HepG2 (cell line): ENCODE data around the gene LARP1. TPM values are rescaled to one million over a fixed set of nuclear protein-coding genes. Genes with fewer than 3 reads are reported as not detected.

Experiments
- ATAC-seq: fragments of 200-7000 bp; cut with Tn5 transposase; 3 replicates; pipeline ENCODE4 v1.9.1; 2020; ENCODE audit warnings: mild to moderate bottlenecking, moderate library complexity
- BruUV-seq: library from RNA; stranded (reverse); fragments of 400-500 nt; replicated peaks from 2 replicates; lab custom pipeline; 2021; lab: Mats Ljungman, UMichigan
- CTCF ChIA-PET: fragments of 300-600 bp; formaldehyde crosslinking; extraction: SDS; loops from one replicate; lab custom pipeline; 2021; ENCODE audit warnings: low total read pairs, inconsistent platforms, low intra/inter-chr PET ratio; lab: Yijun Ruan, JAX
- POLR2A ChIA-PET: fragments of 350-600 bp; sonication (Branson Sonifier 250); formaldehyde crosslinking; loops from one replicate; lab custom pipeline; 2020; ENCODE audit warnings: antibody characterized with exemption, inconsistent platforms; lab: Yijun Ruan, JAX
- DNase-seq: peaks from one replicate; pipeline ENCODE4 v3.0.0-alpha.2; 2015; ENCODE audit warnings: low spot score
- FAIRE-seq: peaks from 3 replicates; lab custom pipeline; 2011; peaks lifted over from hg19 to GRCh38; lab: Jason Lieb, UNC
- H2AFZ ChIP-seq: one replicate; pipeline ENCODE4 v1.6.1; 2011; ENCODE audit warnings: low read length, inconsistent platforms
- H3K27ac ChIP-seq: fragments of 300-600 bp; 3 replicates; pipeline ENCODE4 v1.8.0; 2011; ENCODE audit warnings: mixed run types, mild to moderate bottlenecking, mixed read lengths, low read length, inconsistent platforms; ENCODE audit not compliant: insufficient read depth; ENCODE audit errors: extremely low read length
- H3K27me3 ChIP-seq, 2 experiments: fragments of 200-600 bp in 1 of 2; 2 replicates in 1 of 2; 3 replicates in 1 of 2; pipeline versions ENCODE4 v1.6.0 to v1.8.0; 2011; ENCODE audit warnings: low read length in 2 of 2, mild to moderate bottlenecking in 2 of 2, moderate library complexity in 2 of 2, inconsistent platforms in 1 of 2; ENCODE audit not compliant: insufficient read depth in 2 of 2, control insufficient read depth in 1 of 2
- H3K36me3 ChIP-seq, 2 experiments: fragments of 200-600 bp in 1 of 2; replicated peaks in 1 of 2; 2 replicates in 1 of 2; 3 replicates in 1 of 2; pipeline versions ENCODE4 v1.5.1 to v1.8.0; 2011; ENCODE audit warnings: low read length in 2 of 2, inconsistent platforms in 1 of 2; ENCODE audit not compliant: insufficient read depth in 2 of 2, control insufficient read depth in 1 of 2
- H3K4me1 ChIP-seq: 2 replicates; pipeline ENCODE4 v1.5.1; 2012; ENCODE audit warnings: low read length, inconsistent platforms; ENCODE audit not compliant: insufficient read depth
- H3K4me2 ChIP-seq: 2 replicates; pipeline ENCODE4 v1.6.0; 2011; ENCODE audit warnings: low read depth, low read length, inconsistent platforms
- H3K4me3 ChIP-seq, 3 experiments: fragments of 200-600 bp in 1 of 3; sonication (generic), shearing (Covaris generic) in 1 of 3; replicated peaks in 1 of 3; 2 replicates each; pipeline ENCODE4 v1.5.1; 2011 to 2016; ENCODE audit warnings: low read length in 3 of 3, inconsistent platforms in 2 of 3, low read depth in 2 of 3, mild to moderate bottlenecking in 2 of 3, control low read depth in 1 of 3, mixed read lengths in 1 of 3; ENCODE audit not compliant: insufficient read depth in 1 of 3
- H3K79me2 ChIP-seq: one replicate; pipeline ENCODE4 v1.6.1; 2011; ENCODE audit warnings: low read length, inconsistent platforms; ENCODE audit not compliant: insufficient read depth
- H3K9ac ChIP-seq: 2 replicates; pipeline ENCODE4 v1.6.0; 2011; ENCODE audit warnings: mild to moderate bottlenecking, low read depth, low read length, inconsistent platforms; ENCODE audit not compliant: insufficient read depth
- H3K9me3 ChIP-seq: 2 replicates; pipeline ENCODE4 v1.5.1; 2012; ENCODE audit warnings: mild to moderate bottlenecking, low read length
- H4K20me1 ChIP-seq: 2 replicates; pipeline ENCODE4 v1.6.0; 2011; ENCODE audit warnings: inconsistent platforms, mild to moderate bottlenecking, low read length, moderate library complexity; ENCODE audit not compliant: insufficient read depth
- CEBPZ ChIP-seq: IDR thresholded peaks from 2 replicates; pipeline ENCODE4 v1.6.1; 2012; ENCODE audit warnings: low read length, improper control_type of control experiment
- RBM22 ChIP-seq: fragments of 200-400 bp; formaldehyde crosslinking; optimal IDR thresholded peaks from 2 replicates; pipeline ENCODE3; 2017; ENCODE audit warnings: mild to moderate bottlenecking, low read length, moderate library complexity
- ZNF280D ChIP-seq: sonication (generic); formaldehyde crosslinking; IDR thresholded peaks from 2 replicates; pipeline ENCODE4 v1.5.1; 2020; ENCODE audit warnings: mild to moderate bottlenecking, missing genetic modification reagents
- WGBS: methylation state at CpG from one replicate; pipeline ENCODE4 v1.1.6; 2017; ENCODE audit warnings: low lambda C conversion rate; 5-methylcytosine and 5-hydroxymethylcytosine counted together
- in situ Hi-C: cut with HindIII; loops from 2 replicates; pipeline ENCODE4 v1.10.0; 2017; ENCODE audit warnings: low pct_unique_long_range_greater_than_20kb; ENCODE audit not compliant: extremely low pct_ligation_motif_present
- intact Hi-C: fragments of 100-400 bp; cut with micrococcal nuclease; formaldehyde crosslinking; loops from one replicate; pipeline ENCODE4 v1.10.0; 2022; ENCODE audit not compliant: unreplicated experiment
- polyA plus RNA-seq, 8 experiments: library from polyadenylated mRNA; depleted of rRNA in 3 of 8; stranded (reverse) in 7 of 8; unstranded in 1 of 8; fragments of >200 nt; fragmentation: Illumina TruSeq in 4 of 8; extraction: Trizol in 4 of 8; gene quantifications; 2 replicates each; pipeline versions ENCODE4 v1.2.1 to v1.2.3, GENCODE V29; 2011 to 2016; ENCODE audit warnings: low read depth in 4 of 8, missing spikeins in 1 of 8, mixed read lengths in 1 of 8; ENCODE audit not compliant: insufficient read depth in 1 of 8
- total RNA-seq, 5 experiments: library from RNA; depleted of rRNA; stranded (reverse); fragments of >200 nt; fragmentation: Illumina TruSeq; extraction: Trizol; gene quantifications; 2 replicates each; pipeline ENCODE4 v1.2.3, GENCODE V29; 2016; ENCODE audit warnings: low read depth in 1 of 5

LARP1 gene
- total and polyA plus RNA-seq, 2 of the 13 experiments (the other 11 are each of a cell fraction or from before 2014, with no cell fraction given), result 45.2 to 61.4 TPM

GRCh38 chr5:154802050-154802449, 46.9 kb downstream of the LARP1 start:
- FAIRE-seq (no peak), DNase-seq (no peak), ATAC-seq (no peak)
- Histone ChIP-seq H3K27ac (no peak overlapping the region), H3K36me3 (peaks cover 53 to 88% of the 10 kb centered on the region in 2 experiments), H3K4me1 (peaks cover 22% of the 10 kb centered on the region), H3K4me3 (no peak overlapping the region), H3K9ac (no peak overlapping the region), H3K27me3 (no peaks in the 10 kb centered on the region), H3K4me2 (no peak overlapping the region), H4K20me1 (peaks cover 23% of the 10 kb centered on the region), H3K9me3 (no peaks in the 10 kb centered on the region), H2AFZ (no peak overlapping the region), H3K79me2 (peaks cover 13% of the 10 kb centered on the region)
- intact Hi-C loops (no loop called here), in situ Hi-C loops (no loop called here)
- TF ChIP-seq CEBPZ, result no peak
- no peak for TF ChIP-seq ZNF280D (CRISPR knock-in tag)
- peak; percentile 84 for TF ChIP-seq RBM22
- ChIA-PET POLR2A (no interaction called here), CTCF (no interaction called here)
- 95% methylated on average over 2 of the region's 9 CpGs for WGBS
- no TSS peak for BruUV-seq
